HCT116 (cell line): ENCODE results near the gene ADCK1. TPM values are rescaled to one million over a fixed set of nuclear protein-coding genes. Genes with fewer than 3 reads are reported as not detected.

Source experiments
- ATAC-seq: fragments of 200-7000 bp; cut with Tn5 transposase; 2 replicates; pipeline ENCODE4 v1.9.1; 2020; ENCODE audit warnings: mild to moderate bottlenecking, moderate library complexity
- BruUV-seq: library from RNA; stranded (reverse); fragments of 400-500 nt; replicated peaks from 2 replicates; lab custom pipeline; 2021; lab: Mats Ljungman, UMichigan
- CTCF ChIA-PET: fragments of 300-600 bp; sonication (Branson Sonifier 250); formaldehyde crosslinking; loops from one replicate; lab custom pipeline; 2021; ENCODE audit warnings: antibody characterized with exemption; lab: Charles Lee
- POLR2A ChIA-PET: fragments of 300-600, 350-600 bp; sonication (Branson Sonifier 250); formaldehyde crosslinking; loops from one replicate; lab custom pipeline; 2021; ENCODE audit warnings: antibody characterized with exemption; lab: Charles Lee
- RAD21 ChIA-PET, 2 experiments: fragments of 300-600 bp; sonication (Branson Sonifier 250); formaldehyde crosslinking; loops; one replicate each; lab custom pipeline; 2023; ENCODE audit warnings: low total read pairs in 2 of 2; ENCODE audit not compliant: uncharacterized antibody in 2 of 2, unreplicated experiment in 2 of 2, low non-redundant PET in 1 of 2; lab: Charles Lee
- DNase-seq: peaks from one replicate; pipeline ENCODE4 v3.0.0-alpha.2; 2010; ENCODE audit warnings: low read depth, low spot score
- H2AFZ ChIP-seq: fragments of 200-600 bp; shearing (Covaris generic), sonication (generic); 2 replicates; pipeline ENCODE4 v1.6.1; 2017; ENCODE audit warnings: low read depth, mixed run types, mixed read lengths, antibody characterized with exemption, low read length; ENCODE audit not compliant: poor library complexity, severe bottlenecking
- H3K27ac ChIP-seq: 2 replicates; pipeline ENCODE4 v1.5.1; 2012; ENCODE audit warnings: low read depth, low read length
- H3K27me3 ChIP-seq: fragments of 200-600 bp; sonication (generic); 2 replicates; pipeline ENCODE4 v1.6.1; 2016; ENCODE audit warnings: mixed run types, low read length, mixed read lengths; ENCODE audit not compliant: insufficient read depth
- H3K36me3 ChIP-seq, 2 experiments: fragments of 200-500 bp in 1 of 2; fragments of 200-600 bp in 1 of 2; sonication (Bioruptor generic) in 1 of 2; sonication (generic) in 1 of 2; 2 replicates each; pipeline versions ENCODE4 v1.5.1 to v1.6.1; 2014 to 2016; ENCODE audit warnings: low read length in 2 of 2, inconsistent platforms in 1 of 2, mixed read lengths in 1 of 2, mixed run types in 1 of 2; ENCODE audit not compliant: insufficient read depth in 2 of 2, control insufficient read depth in 1 of 2
- H3K4me1 ChIP-seq, 2 experiments: fragments of 200-600 bp in 1 of 2; sonication (generic) in 1 of 2; 2 replicates each; pipeline versions ENCODE4 v1.5.1 to v1.6.1; 2012 to 2017; ENCODE audit warnings: low read length in 2 of 2, inconsistent platforms in 1 of 2, mild to moderate bottlenecking in 1 of 2, mixed read lengths in 1 of 2, mixed run types in 1 of 2, moderate library complexity in 1 of 2; ENCODE audit not compliant: insufficient read depth in 2 of 2, control insufficient read depth in 1 of 2
- H3K4me2 ChIP-seq: fragments of 200-600 bp; sonication (generic); 2 replicates; pipeline ENCODE4 v1.6.1; 2017; ENCODE audit warnings: mixed run types, low read length, mixed read lengths
- H3K4me3 ChIP-seq, 2 experiments: fragments of 200-600 bp in 1 of 2; sonication (generic) in 1 of 2; replicated peaks in 1 of 2; 2 replicates each; pipeline ENCODE4 v1.5.1; 2011 to 2016; ENCODE audit warnings: low read length in 2 of 2, control low read depth in 1 of 2, low read depth in 1 of 2, mild to moderate bottlenecking in 1 of 2, mixed read lengths in 1 of 2, mixed run types in 1 of 2
- H3K79me2 ChIP-seq: fragments of 200-600 bp; sonication (generic); 2 replicates; pipeline ENCODE4 v1.6.1; 2017; ENCODE audit warnings: mild to moderate bottlenecking, mixed run types, low read length, moderate library complexity, mixed read lengths; ENCODE audit not compliant: insufficient read depth
- H3K9ac ChIP-seq: fragments of 200-600 bp; sonication (generic); 2 replicates; pipeline ENCODE4 v1.6.1; 2016; ENCODE audit warnings: low read length, mixed read lengths
- H3K9me2 ChIP-seq: fragments of 200-600 bp; sonication (generic), shearing (Covaris generic); 2 replicates; pipeline ENCODE4 v1.6.1; 2017; ENCODE audit warnings: mixed run types, mild to moderate bottlenecking, moderate library complexity; ENCODE audit not compliant: insufficient read depth
- H3K9me3 ChIP-seq, 2 experiments: fragments of 200-500 bp in 1 of 2; fragments of 200-600 bp in 1 of 2; sonication (Bioruptor generic) in 1 of 2; sonication (generic) in 1 of 2; 2 replicates each; pipeline ENCODE4 v1.6.1; 2014 to 2017; ENCODE audit warnings: low read length in 2 of 2, mixed read lengths in 2 of 2, inconsistent platforms in 1 of 2, low read depth in 1 of 2, mild to moderate bottlenecking in 1 of 2, mixed run types in 1 of 2, moderate library complexity in 1 of 2; ENCODE audit not compliant: control insufficient read depth in 1 of 2, insufficient read depth in 1 of 2
- H4K20me1 ChIP-seq: fragments of 200-600 bp; sonication (generic), shearing (Covaris generic); 2 replicates; pipeline ENCODE4 v1.6.1; 2017; ENCODE audit warnings: mixed run types, mild to moderate bottlenecking, moderate library complexity; ENCODE audit not compliant: insufficient read depth
- CBX3 ChIP-seq: IDR thresholded peaks from 2 replicates; pipeline ENCODE4 v1.6.1; 2012; ENCODE audit warnings: low read depth
- ELF1 ChIP-seq: IDR thresholded peaks from 2 replicates; pipeline ENCODE4 v1.6.1; 2012; ENCODE audit warnings: low read depth, borderline replicate concordance
- FOSL1 ChIP-seq: IDR thresholded peaks from 2 replicates; pipeline ENCODE4 v1.6.1; 2012; ENCODE audit warnings: low read depth
- JUND ChIP-seq: IDR thresholded peaks from 2 replicates; pipeline ENCODE4 v1.6.1; 2012
- MAX ChIP-seq: IDR thresholded peaks from 2 replicates; pipeline ENCODE4 v1.6.1; 2012
- POLR2A ChIP-seq: IDR thresholded peaks from 2 replicates; pipeline ENCODE4 v1.7.0; 2011; ENCODE audit warnings: borderline replicate concordance; ENCODE audit not compliant: insufficient read depth, insufficient read length; ENCODE audit errors: extremely low read depth
- RAD21 ChIP-seq: IDR thresholded peaks from 2 replicates; pipeline ENCODE4 v1.6.1; 2012; ENCODE audit warnings: low read depth, mild to moderate bottlenecking
- SP1 ChIP-seq: IDR thresholded peaks from 2 replicates; pipeline ENCODE4 v1.6.1; 2012; ENCODE audit warnings: low read depth
- ZNF274 ChIP-seq: fragments of 200-500 bp; sonication (Bioruptor generic); IDR thresholded peaks from 2 replicates; pipeline ENCODE4 v1.6.1; 2014; ENCODE audit warnings: mild to moderate bottlenecking, low read depth, low read length, inconsistent platforms
- intact Hi-C: fragments of 100-400 bp; cut with micrococcal nuclease; formaldehyde crosslinking; loops from 2 replicates; pipeline ENCODE4 v1.10.0; 2022
- total RNA-seq: library from RNA; stranded (reverse); gene quantifications from one replicate; pipeline ENCODE4 v1.2.1, GENCODE V29; 2021; ENCODE audit not compliant: unreplicated experiment
- TF ChIP-seq, protein P1 (sequence below), 3 experiments: fragments of 200-600 bp in 1 of 3; sonication (generic) in 1 of 3; IDR thresholded peaks in 2 of 3; conservative IDR thresholded peaks in 1 of 3; 2 replicates each; pipeline ENCODE4 v1.5.1; 2012 to 2017; ENCODE audit warnings: low read depth in 2 of 3, low read length in 2 of 3, antibody characterized with exemption in 1 of 3, borderline replicate concordance in 1 of 3, control low read depth in 1 of 3, mild to moderate bottlenecking in 1 of 3, mixed read lengths in 1 of 3, mixed run types in 1 of 3, moderate library complexity in 1 of 3; ENCODE audit not compliant: insufficient read depth in 1 of 3
- TF ChIP-seq, protein P2 (sequence below): IDR thresholded peaks from 2 replicates; pipeline ENCODE4 v1.6.1; 2012
- TF ChIP-seq, protein P3 (sequence below): IDR thresholded peaks from 2 replicates; pipeline ENCODE4 v1.6.1; 2012; ENCODE audit warnings: low read depth
- TF ChIP-seq, protein P4 (sequence below): IDR thresholded peaks from 2 replicates; pipeline ENCODE4 v1.6.1; 2011; ENCODE audit warnings: mild to moderate bottlenecking, low read length, moderate library complexity; ENCODE audit not compliant: insufficient replicate concordance; ENCODE audit errors: extremely low read depth

The ADCK1 gene
- total RNA-seq, 1 experiment from 2014 or later, result 6.0 TPM

DNA sequence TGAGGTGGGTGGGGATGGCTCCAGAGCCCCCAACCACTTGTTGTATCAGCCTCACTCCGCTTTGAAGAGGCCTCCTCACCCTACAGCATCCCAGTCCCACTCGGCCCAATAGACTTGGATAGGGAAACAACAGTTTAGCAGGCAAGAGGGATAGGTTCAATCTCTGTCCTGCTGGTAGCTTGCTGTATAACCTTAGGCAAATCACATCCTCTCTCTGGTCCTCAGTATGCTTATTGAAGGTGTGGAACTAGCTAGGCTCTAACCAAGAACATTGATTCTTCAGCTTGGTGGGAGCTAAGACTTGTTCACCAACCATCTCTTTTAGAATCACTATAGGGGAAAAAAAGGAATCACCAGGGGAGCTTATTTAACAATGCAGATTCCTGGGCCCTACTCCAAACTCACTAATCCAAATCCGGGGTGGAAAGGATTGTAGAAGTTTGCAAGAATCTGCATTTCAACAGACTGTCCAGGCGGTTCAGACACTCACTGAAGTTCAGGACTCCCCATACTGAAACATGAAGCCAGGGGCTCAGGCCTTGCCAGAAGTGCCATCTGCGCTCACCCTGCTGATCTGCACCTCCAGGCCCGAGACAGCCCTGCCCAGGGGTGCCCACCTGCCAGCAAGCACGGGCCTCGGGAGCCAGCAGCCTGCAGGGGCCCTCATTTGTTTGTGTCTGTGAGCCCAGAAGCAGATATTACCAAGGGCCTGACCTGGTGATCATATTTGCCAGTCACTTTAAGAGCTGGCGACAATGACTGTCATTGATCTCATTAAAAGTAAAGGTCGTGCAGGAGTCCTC, 113.0 kb downstream of the ADCK1 start:
- Histone ChIP-seq H3K4me1 (no peaks in the 10 kb centered on the region), H3K27ac (no peak overlapping the region), H3K79me2 (no peaks in the 10 kb centered on the region), H3K9ac (no peak overlapping the region), H3K9me3 (no peaks in the 10 kb centered on the region), H3K4me3 (no peak overlapping the region), H3K27me3 (no peaks in the 10 kb centered on the region), H2AFZ (no peak overlapping the region), H3K36me3 (no peaks in the 10 kb centered on the region), H3K4me2 (no peak overlapping the region)
- RAD21 ChIA-PET, result no interaction called here
- intact Hi-C loops, result no loop called here
- no TSS peak for BruUV-seq
- no peak for DNase-seq
- CTCF ChIA-PET, result interaction anchor here (0.6 kb wide), 1 partner anchor 761 kb away, joined by 3 read pairs; no protein-coding TSS in a partner anchor
- TF ChIP-seq CBX3 (no peak), MAX (no peak), FOSL1 (no peak), SP1 (no peak), ELF1 (no peak), POLR2A (no peak), RAD21 (no peak), ZNF274 (no peak), JUND (no peak)
- TF ChIP-seq, protein P1, sequence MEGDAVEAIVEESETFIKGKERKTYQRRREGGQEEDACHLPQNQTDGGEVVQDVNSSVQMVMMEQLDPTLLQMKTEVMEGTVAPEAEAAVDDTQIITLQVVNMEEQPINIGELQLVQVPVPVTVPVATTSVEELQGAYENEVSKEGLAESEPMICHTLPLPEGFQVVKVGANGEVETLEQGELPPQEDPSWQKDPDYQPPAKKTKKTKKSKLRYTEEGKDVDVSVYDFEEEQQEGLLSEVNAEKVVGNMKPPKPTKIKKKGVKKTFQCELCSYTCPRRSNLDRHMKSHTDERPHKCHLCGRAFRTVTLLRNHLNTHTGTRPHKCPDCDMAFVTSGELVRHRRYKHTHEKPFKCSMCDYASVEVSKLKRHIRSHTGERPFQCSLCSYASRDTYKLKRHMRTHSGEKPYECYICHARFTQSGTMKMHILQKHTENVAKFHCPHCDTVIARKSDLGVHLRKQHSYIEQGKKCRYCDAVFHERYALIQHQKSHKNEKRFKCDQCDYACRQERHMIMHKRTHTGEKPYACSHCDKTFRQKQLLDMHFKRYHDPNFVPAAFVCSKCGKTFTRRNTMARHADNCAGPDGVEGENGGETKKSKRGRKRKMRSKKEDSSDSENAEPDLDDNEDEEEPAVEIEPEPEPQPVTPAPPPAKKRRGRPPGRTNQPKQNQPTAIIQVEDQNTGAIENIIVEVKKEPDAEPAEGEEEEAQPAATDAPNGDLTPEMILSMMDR (IDR thresholded peaks at IDR 0.05 in 2 of 3, conservative IDR thresholded peaks at IDR 0.05 in 1 of 3; ENCODE audit: borderline replicate concordance in 1 of 3, insufficient read depth in 1 of 3, low read depth in 2 of 3, low read length in 2 of 3), result no peak
- TF ChIP-seq, protein P2, sequence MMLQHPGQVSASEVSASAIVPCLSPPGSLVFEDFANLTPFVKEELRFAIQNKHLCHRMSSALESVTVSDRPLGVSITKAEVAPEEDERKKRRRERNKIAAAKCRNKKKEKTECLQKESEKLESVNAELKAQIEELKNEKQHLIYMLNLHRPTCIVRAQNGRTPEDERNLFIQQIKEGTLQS, result no peak
- TF ChIP-seq, protein P3, sequence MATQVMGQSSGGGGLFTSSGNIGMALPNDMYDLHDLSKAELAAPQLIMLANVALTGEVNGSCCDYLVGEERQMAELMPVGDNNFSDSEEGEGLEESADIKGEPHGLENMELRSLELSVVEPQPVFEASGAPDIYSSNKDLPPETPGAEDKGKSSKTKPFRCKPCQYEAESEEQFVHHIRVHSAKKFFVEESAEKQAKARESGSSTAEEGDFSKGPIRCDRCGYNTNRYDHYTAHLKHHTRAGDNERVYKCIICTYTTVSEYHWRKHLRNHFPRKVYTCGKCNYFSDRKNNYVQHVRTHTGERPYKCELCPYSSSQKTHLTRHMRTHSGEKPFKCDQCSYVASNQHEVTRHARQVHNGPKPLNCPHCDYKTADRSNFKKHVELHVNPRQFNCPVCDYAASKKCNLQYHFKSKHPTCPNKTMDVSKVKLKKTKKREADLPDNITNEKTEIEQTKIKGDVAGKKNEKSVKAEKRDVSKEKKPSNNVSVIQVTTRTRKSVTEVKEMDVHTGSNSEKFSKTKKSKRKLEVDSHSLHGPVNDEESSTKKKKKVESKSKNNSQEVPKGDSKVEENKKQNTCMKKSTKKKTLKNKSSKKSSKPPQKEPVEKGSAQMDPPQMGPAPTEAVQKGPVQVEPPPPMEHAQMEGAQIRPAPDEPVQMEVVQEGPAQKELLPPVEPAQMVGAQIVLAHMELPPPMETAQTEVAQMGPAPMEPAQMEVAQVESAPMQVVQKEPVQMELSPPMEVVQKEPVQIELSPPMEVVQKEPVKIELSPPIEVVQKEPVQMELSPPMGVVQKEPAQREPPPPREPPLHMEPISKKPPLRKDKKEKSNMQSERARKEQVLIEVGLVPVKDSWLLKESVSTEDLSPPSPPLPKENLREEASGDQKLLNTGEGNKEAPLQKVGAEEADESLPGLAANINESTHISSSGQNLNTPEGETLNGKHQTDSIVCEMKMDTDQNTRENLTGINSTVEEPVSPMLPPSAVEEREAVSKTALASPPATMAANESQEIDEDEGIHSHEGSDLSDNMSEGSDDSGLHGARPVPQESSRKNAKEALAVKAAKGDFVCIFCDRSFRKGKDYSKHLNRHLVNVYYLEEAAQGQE, result no peak
- TF ChIP-seq, protein P4, sequence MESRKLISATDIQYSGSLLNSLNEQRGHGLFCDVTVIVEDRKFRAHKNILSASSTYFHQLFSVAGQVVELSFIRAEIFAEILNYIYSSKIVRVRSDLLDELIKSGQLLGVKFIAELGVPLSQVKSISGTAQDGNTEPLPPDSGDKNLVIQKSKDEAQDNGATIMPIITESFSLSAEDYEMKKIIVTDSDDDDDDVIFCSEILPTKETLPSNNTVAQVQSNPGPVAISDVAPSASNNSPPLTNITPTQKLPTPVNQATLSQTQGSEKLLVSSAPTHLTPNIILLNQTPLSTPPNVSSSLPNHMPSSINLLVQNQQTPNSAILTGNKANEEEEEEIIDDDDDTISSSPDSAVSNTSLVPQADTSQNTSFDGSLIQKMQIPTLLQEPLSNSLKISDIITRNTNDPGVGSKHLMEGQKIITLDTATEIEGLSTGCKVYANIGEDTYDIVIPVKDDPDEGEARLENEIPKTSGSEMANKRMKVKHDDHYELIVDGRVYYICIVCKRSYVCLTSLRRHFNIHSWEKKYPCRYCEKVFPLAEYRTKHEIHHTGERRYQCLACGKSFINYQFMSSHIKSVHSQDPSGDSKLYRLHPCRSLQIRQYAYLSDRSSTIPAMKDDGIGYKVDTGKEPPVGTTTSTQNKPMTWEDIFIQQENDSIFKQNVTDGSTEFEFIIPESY, result no peak
- TF ChIP-seq, all 23 proteins: peak for 0
- POLR2A ChIA-PET, result no interaction called here
- no peaks in the 10 kb centered on the region for H4K20me1 ChIP-seq
- no peaks in the 10 kb centered on the region for H3K9me2 ChIP-seq
- ATAC-seq, result no peak
